ENCODE measurements around the gene CA11. TPM values are rescaled to one million over a fixed set of nuclear protein-coding genes. Genes with fewer than 3 reads are reported as not detected.

CA11 gene
- total RNA-seq, 2 donors from 2014 or later: 3.0 to 4.6 TPM

DNA sequence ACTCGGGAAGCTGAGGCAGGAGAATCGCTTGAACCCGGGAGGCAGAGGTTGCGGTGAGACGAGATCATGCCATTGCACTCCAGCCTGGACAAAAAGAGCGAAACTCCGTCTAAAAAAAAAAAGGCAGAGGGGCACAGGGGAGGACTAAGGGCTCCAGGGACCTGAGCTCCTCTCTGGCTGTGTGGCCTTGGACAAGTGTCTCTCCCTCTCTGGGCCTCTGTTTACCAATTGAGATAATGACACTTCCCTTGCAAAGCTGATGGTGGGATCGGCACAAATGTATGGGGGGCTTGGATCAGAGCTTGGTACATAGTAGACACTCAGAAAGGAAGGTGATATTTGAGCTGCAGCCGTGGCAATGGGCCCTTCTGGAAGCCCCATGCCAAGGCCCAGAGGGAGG, 50.8 kb downstream of the CA11 start:
- Histone ChIP-seq H3K36me3 (no peaks in the 10 kb centered on the region), H3K4me1 (ENCODE audit: control insufficient read depth in 1 of 2, low read depth in 2 of 2) (no peaks in the 10 kb centered on the region), H3K9me3 (no peaks in the 10 kb centered on the region), H3K4me3 (no peak overlapping the region), H3K27ac (no peak overlapping the region), H3K27me3 (replicated peaks; ENCODE audit: insufficient read depth) (no peaks in the 10 kb centered on the region)
- no peak for ATAC-seq (ENCODE audit: insufficient number of reproducible peaks, low FRiP score, low read depth)
- no peak for DNase-seq (ENCODE audit: low spot score)
- TF ChIP-seq, protein P1, sequence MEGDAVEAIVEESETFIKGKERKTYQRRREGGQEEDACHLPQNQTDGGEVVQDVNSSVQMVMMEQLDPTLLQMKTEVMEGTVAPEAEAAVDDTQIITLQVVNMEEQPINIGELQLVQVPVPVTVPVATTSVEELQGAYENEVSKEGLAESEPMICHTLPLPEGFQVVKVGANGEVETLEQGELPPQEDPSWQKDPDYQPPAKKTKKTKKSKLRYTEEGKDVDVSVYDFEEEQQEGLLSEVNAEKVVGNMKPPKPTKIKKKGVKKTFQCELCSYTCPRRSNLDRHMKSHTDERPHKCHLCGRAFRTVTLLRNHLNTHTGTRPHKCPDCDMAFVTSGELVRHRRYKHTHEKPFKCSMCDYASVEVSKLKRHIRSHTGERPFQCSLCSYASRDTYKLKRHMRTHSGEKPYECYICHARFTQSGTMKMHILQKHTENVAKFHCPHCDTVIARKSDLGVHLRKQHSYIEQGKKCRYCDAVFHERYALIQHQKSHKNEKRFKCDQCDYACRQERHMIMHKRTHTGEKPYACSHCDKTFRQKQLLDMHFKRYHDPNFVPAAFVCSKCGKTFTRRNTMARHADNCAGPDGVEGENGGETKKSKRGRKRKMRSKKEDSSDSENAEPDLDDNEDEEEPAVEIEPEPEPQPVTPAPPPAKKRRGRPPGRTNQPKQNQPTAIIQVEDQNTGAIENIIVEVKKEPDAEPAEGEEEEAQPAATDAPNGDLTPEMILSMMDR (IDR thresholded peaks at IDR 0.05): no peak

DNA sequence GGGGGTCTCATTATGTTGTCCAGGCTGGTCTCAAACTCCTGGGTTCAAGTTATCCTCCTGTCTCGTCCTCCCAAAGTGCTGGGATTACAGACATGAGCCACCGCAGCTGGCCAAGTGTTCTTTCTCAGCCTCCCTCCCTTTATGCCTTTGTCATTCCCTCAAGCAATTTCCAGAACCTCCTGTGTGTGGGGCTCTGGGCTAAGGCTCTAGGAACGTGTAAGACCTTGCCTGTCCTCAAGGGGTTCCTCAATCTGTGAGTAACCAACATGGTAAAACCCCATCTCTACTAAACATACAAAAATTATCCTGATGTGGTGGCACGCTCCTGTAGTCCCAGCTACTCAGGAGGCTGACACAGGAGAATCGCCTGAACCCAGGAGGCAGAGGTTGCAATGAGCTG, 55.0 kb downstream of the CA11 start:
- no peak for DNase-seq (ENCODE audit: low spot score)
- H3K36me3 ChIP-seq: no peaks in the 10 kb centered on the region
- H3K4me1 ChIP-seq (ENCODE audit: control insufficient read depth in 1 of 2, low read depth in 2 of 2): no peaks in the 10 kb centered on the region
- TF ChIP-seq, protein P1 (IDR thresholded peaks at IDR 0.05): no peak
- H3K9me3 ChIP-seq: no peaks in the 10 kb centered on the region
- no peak for ATAC-seq (ENCODE audit: insufficient number of reproducible peaks, low FRiP score, low read depth)
- H3K27ac ChIP-seq: no peak overlapping the region
- no peaks in the 10 kb centered on the region for H3K27me3 ChIP-seq (replicated peaks; ENCODE audit: insufficient read depth)
- H3K4me3 ChIP-seq: no peak overlapping the region

DNA sequence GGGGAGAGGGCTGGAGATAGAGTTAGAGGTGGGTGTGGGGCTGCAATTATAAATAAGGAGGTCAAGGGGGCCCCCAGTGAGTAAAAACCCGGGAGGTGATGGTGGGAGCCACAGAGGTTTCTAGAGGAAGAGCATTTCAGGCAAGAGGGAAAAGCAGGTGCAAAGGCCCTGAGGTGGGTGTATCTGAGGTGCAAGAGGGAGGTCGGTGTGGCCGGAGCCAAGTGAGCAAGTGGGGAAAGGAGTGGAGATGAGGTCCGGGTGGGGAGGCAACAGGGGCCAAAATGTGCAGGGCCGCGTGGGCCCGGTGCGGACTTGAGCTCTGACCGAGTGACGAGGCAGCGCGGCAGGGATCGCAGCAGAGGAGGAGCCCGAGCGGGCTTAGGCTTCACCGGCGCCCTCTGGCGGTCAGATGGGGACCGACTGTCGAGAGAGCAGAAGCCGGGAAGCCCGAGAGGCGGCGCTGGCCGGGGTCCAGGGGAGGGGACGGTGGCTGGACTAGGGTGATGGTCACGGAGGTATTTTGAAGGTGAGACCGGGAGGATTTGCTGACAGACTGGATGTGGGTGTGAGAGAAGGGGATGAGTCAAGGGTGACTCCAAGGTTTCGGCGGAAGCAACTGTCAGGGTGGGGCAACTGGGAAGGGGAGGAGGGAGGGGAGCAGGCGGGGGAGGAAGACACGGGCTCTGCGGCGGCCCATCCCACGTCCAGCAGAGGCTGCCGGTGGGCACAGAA, 57.2 kb downstream of the CA11 start:
- H3K9me3 ChIP-seq: no peaks in the 10 kb centered on the region
- no peaks in the 10 kb centered on the region for H3K27me3 ChIP-seq (replicated peaks; ENCODE audit: insufficient read depth)
- ATAC-seq (ENCODE audit: insufficient number of reproducible peaks, low FRiP score, low read depth) (no peak), DNase-seq (ENCODE audit: low spot score) (peak; percentile 51)
- H3K36me3 ChIP-seq: no peaks in the 10 kb centered on the region
- peaks cover 0 to 4% of the 10 kb centered on the region in 2 donors for H3K4me1 ChIP-seq (ENCODE audit: control insufficient read depth in 1 of 2, low read depth in 2 of 2)
- TF ChIP-seq, protein P1 (IDR thresholded peaks at IDR 0.05): peak; percentile 94
- no peak overlapping the region for H3K27ac ChIP-seq
- H3K4me3 ChIP-seq: peak overlapping the region; percentile 53

Other genes starting within 250 kb of the CA11 start
- gene GRWD1, start 200.2 kb downstream of the CA11 start, total RNA-seq: 10 to 100 TPM; 17.5 to 38.3 TPM
- gene KCNJ14, start 190.6 kb downstream of the CA11 start, total RNA-seq: 1 to 10 TPM in 1 of 2 donors, under 1 TPM in 1; 0.27 to 1.2 TPM
- gene CYTH2, start 176.8 kb downstream of the CA11 start, total RNA-seq: 10 to 100 TPM; 50.6 to 79.4 TPM
- 1 to 10 TPM in 1 of 2 donors, under 1 TPM in 1; 0.41 to 4.5 TPM for gene LMTK3, start 134.4 kb downstream of the CA11 start, total RNA-seq
- gene SULT2B1, start 94.0 kb downstream of the CA11 start, total RNA-seq: not detected
- gene SPACA4, start 39.4 kb downstream of the CA11 start, total RNA-seq: not detected
- gene FAM83E, start 31.1 kb downstream of the CA11 start, total RNA-seq: 1 to 10 TPM in 1 of 2 donors, not detected in 1; 2.0 TPM
- gene RPL18, start 27.0 kb downstream of the CA11 start, total RNA-seq: 1,000 to 10,000 TPM; 1,120 to 1,389 TPM
- gene SPHK2, start 26.7 kb downstream of the CA11 start, total RNA-seq: 10 to 100 TPM; 16.2 to 49.0 TPM
- gene DBP, start 8.8 kb downstream of the CA11 start, total RNA-seq: 10 to 100 TPM in 1 of 2 donors, 1 to 10 TPM in 1; 3.9 to 15.0 TPM
- 1 to 10 TPM in 1 of 2 donors, under 1 TPM in 1; 0.54 to 2.8 TPM for gene NTN5, start 26.8 kb upstream of the CA11 start, total RNA-seq
- gene FUT2, start 49.8 kb upstream of the CA11 start, total RNA-seq: 1 to 10 TPM in 1 of 2 donors, not detected in 1; 2.3 TPM
- not detected for gene MAMSTR, start 73.5 kb upstream of the CA11 start, total RNA-seq
- gene RASIP1, start 94.4 kb upstream of the CA11 start, total RNA-seq: 10 to 100 TPM; 11.6 to 12.3 TPM
- not detected for gene IZUMO1, start 100.7 kb upstream of the CA11 start, total RNA-seq
- under 1 TPM; 0.27 to 0.99 TPM for gene FUT1, start 106.5 kb upstream of the CA11 start, total RNA-seq
- gene FGF21, start 109.3 kb upstream of the CA11 start, total RNA-seq: not detected
- 10 to 100 TPM; 26.5 to 38.4 TPM for gene BCAT2, start 164.8 kb upstream of the CA11 start, total RNA-seq
- 10 to 100 TPM; 10.2 to 16.8 TPM for gene HSD17B14, start 190.3 kb upstream of the CA11 start, total RNA-seq
- gene PLEKHA4, start 222.4 kb upstream of the CA11 start, total RNA-seq: 10 to 100 TPM; 45.1 to 45.2 TPM
- gene PPP1R15A, start 226.2 kb upstream of the CA11 start, total RNA-seq: 100 to 1,000 TPM; 108 to 139 TPM

All from thoracic aorta (tissue), 2 donors.